Left cardiac atrium (tissue), 4 donors: Measurements from ENCODE around the gene GLA. TPM values are rescaled to one million over a fixed set of nuclear protein-coding genes. Genes with fewer than 3 reads are reported as not detected.

Experiments
- ATAC-seq, 2 donors: fragments of 200-7000 bp; cut with Tn5 transposase; one replicate each; pipeline ENCODE4 v1.9.1; 2020; ENCODE audit warnings: mild to moderate bottlenecking in 2 of 2, moderate library complexity in 2 of 2
- DNase-seq: peaks from one replicate; pipeline ENCODE4 v3.0.0-alpha.2; 2020
- intact Hi-C, 2 donors: fragments of 100-400 bp; cut with DNase I; formaldehyde crosslinking; loops; one replicate each; pipeline versions ENCODE4 v1.14.1 to v1.15.1; 2022 to 2023
- total RNA-seq, 2 donors: library from RNA; stranded (reverse); fragmentation: NEBNext Ultra II Directional; extraction: Animal tissue kit (Norgen Biotek cat#: 25700); gene quantifications; one replicate each; pipeline ENCODE4 v1.2.1, GENCODE V29; 2021
- donor health status: DM: no; HTN: yes; CAD: no.
- donor health status: DM: no; HTN: yes; CAD: no; lungs with severe emphysema.
- donor health status: DM: yes; HTN: yes; CAD: no.
- donor health status: Dilated cardiomyopathy.

The GLA gene
- total RNA-seq, 2 donors from 2014 or later, result 17.8 to 23.8 TPM

DNA sequence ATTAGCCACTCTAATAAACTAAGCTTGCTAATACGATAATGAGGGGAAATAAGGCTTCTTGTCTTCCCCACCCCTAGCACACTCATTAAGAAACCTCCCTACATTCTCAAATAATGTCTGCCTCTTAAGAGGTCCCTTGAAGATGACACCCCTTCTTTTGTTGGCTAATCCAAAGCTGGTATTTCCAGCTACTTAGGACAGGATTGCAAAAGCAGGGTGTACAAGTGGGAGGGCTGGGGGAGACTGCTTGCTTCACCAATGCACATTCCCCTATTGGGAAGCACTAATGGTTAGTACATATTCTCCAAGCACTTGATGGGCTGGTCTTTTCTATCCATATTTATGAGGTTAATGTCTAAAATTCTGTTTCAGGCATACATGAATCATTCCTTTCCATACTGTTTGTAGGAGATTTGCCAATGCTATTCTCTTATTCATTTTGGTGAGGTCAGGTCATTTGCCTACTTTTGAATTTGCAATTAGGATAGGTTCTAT is 42.4 kb downstream of the GLA start:
- no peak for DNase-seq
- intact Hi-C loops, result no loop called here
- no peak for ATAC-seq

DNA sequence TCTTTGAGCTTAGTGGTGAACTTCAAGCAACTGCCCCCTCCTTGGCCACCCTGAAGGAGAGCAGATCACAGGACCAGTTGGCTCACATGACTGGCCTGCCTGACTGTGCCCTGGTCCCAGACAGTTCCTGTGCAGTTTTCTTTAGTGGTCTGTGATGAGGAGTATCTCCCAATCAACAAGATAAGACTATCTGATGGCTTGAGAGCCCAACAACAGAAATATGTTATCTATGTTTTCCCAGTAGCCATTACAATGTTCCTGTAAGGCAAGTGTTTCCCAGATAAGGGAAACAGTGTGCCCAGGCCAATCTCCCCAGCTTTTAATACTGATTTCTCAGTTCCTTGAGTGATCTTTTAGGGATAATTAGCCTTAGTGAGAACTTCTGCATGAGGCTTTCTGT is 45.0 kb downstream of the GLA start:
- ATAC-seq, result no peak
- no peak for DNase-seq

DNA sequence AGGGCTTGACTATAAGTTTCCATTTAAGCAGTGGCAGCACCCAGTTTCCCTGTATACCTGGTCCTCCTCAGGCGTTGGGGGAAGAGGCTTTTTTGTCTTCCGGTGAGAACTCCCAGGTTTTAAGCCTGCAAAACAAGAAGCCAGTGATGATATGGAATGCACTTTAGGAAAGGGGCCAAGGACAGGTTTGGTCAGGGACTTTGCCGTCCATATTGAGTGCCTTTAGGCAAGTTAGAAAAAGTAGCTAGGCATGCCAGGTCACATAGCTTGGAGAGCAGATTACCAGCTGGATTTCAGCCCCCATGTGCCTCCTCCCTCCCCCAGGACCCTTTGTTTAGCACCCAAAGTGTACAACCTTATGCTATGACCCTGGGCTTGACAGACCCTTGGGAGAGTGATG is 45.6 kb downstream of the GLA start:
- no peak for ATAC-seq
- intact Hi-C loops, result no loop called here

More for the DNA sequence above, 45.0 kb downstream of the GLA start:
- intact Hi-C loops, result no loop called here

DNA sequence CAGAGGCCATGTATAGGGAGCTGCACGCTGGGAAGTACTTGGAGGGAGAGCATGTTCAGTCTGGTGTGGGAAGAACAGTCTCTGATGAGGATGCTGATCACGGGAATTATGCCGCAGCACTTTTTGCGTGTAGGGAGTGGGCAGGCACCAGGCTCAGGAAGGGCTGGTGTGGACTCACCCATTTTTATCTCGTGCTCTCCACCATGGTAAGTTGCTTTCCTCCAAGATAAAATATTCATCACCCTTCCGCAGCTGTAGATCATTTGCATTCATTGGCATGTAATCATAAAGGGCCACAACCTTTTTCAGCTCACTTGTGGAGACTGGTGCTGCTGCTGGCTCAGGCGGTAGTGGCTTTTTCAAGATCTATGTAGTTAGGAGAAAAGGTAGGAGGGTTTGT is 47.3 kb downstream of the GLA start:
- intact Hi-C loops, result no loop called here
- no peak for DNase-seq
- ATAC-seq, result no peak

More for the DNA sequence above, 45.6 kb downstream of the GLA start:
- DNase-seq, result no peak

DNA sequence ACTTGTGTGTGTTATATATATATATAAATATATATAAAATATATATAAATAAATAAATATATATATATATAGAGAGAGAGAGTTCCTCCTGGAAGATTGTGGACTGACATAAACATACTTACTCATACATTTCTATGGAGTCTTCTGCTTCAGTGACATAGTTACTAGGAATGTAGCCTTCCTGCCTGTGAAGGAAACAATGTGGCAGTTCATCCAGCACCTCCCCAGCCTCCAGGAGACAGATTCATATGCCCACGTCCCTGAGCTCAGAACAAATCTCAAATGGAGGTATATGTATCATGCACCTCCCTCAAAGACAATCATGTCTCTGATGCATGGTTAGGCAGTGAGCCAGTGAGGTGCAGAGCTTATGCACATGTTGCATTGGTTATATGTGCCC is 47.8 kb downstream of the GLA start:
- intact Hi-C loops, result no loop called here
- ATAC-seq (no peak), DNase-seq (no peak)

DNA sequence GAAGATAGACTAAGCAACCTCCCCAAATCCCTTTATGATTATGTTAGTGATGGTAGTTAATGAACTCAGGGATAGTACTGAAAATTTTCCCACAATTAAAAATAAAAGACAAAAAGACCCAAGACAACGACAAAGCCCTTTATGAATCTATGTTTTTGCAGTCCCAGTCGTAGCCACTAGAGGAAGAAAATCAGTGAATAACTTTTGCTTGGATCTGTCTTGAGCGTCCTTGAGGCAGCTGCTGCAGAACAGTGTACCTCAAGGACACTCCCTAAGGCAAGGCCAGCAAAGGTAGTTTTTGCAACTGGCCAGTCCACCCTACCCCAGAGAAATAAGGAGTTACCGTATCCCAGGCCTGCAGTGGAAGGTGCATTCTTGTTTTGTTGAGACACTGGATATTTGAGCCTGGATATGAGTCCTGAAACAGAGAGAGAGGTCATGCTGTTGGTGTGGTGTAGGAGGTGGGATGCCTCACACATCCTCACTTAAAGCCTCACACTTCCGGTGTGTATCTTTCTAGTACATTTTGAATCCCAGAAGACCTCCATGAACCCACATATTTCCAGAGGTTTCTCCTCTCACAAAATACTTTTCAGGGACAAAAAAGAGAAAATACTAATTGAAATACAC is 50.4 kb downstream of the GLA start:
- intact Hi-C loops, result no loop called here
- no peak for ATAC-seq
- no peak for DNase-seq

DNA sequence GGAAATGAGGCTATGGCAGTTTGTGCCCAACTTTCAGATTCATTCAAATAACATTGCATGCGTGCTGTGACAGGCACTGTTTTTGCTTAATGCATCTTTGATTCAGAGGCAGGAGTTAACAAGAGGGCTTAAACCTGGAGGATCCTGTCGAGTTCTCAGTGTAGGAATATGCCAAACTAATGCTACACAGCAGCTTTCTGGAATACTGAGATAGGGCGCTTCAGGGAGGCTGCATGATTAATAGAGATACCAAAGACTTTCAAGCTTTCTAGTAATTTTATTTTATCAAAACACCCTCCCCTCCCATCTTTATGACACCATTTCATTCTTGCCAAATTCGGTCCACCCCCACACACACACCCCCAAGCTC is 58.5 kb downstream of the GLA start:
- no peak for ATAC-seq
- DNase-seq, result no peak
- intact Hi-C loops, result no loop called here

DNA sequence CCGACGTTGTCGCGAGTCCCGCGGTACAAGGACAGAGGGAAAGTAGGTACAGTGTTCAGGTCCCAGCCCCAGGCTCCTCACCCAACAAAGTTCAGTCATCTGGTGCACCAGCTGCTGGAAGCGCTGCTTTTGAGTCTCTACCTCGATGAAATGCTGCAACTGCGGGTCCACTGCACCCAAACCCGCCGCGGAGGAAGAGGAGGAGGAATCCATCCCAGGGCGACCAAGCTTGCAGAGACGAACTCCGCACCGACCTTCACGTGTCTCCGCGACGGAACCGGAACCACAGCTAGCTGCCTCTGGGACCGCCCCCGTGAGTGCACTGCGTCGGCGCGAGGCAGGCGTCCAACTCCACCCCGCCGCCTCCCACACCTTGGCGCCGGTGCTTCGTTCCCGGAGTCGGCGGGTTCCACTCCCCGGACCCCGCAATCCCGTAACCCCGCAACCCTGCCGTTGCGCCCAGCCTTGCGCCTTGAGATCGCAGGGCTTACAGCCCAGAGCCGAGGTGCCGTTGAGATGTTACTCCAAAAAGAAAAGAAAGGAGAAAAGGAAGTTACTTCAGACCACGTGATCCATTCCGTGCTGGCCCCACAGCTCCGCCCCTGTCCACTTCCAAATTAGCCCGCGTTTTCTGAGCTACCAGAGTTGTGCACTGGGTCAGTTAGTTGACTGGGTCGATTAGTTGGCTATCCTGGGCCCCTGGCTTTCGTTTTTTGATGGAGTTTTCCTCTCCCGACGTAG is 59.1 kb downstream of the GLA start, which contains the start of gene TIMM8A:
TIMM8A (minus strand) TSS at position 291 of the 741 bp plus-strand sequence; CDS start at position 213, 78 bp downstream.
- ATAC-seq (peak; percentile 99 to 100), DNase-seq (peak; percentile 85)
- intact Hi-C loops, result no loop called here

DNA sequence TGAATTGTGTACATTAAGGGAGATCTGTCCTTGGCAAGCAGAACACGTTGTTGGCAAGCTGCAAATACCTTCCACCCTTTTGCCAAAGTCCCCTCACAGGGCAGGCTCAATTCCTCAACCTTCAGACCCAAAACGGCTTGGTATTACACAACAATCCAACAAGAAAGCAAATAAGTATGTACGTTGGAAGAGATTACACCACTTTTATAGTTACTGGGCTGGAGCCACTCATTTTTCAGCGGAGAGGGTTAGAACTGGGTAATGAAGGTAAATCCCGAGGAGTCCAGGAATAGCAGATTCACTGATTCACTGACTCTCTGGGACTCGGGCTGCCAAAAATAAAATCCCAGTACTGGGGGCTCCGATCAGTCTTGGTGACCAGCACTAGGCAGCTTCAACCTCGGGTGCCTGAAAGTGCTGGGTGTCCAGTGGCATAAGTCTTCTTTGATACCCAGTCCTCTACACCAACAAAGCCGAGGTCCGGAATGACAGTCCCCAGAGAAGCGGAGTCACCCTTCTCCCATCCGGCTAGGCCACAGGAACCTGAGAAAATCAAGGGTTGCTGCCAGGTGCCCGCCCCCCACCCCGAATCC is 59.8 kb downstream of the GLA start:
- intact Hi-C loops, result no loop called here
- DNase-seq, result no peak
- ATAC-seq, result peak; percentile 28 to 39

Other genes starting within 250 kb of the GLA start
- gene DRP2, start 188.1 kb downstream of the GLA start, total RNA-seq, result under 1 TPM; 0.05 to 0.12 TPM
- gene TAF7L, start 116.6 kb downstream of the GLA start, total RNA-seq, result under 1 TPM in 1 of 2 donors, not detected in 1; 0.15 TPM
- 10 to 100 TPM; 18.1 to 21.3 TPM for gene TIMM8A, start 59.2 kb downstream of the GLA start, total RNA-seq
- gene BTK, start 21.7 kb downstream of the GLA start, total RNA-seq, result 1 to 10 TPM; 3.5 to 5.9 TPM
- 100 to 1,000 TPM in 1 of 2 donors, 10 to 100 TPM in 1; 98.2 to 109 TPM for gene RPL36A, start 16.9 kb downstream of the GLA start, total RNA-seq
- 10 to 100 TPM; 52.7 to 70.6 TPM for gene HNRNPH2, start 297 bp upstream of the GLA start, total RNA-seq
- gene ARMCX4, start 77.5 kb upstream of the GLA start, total RNA-seq, result 10 to 100 TPM in 1 of 2 donors, 1 to 10 TPM in 1; 7.6 to 10.4 TPM
- 10 to 100 TPM; 29.3 to 31.8 TPM for gene ARMCX1, start 142.6 kb upstream of the GLA start, total RNA-seq
- gene ARMCX6, start 210.1 kb upstream of the GLA start, total RNA-seq, result 10 to 100 TPM; 30.3 to 30.4 TPM
- gene ARMCX3, start 215.2 kb upstream of the GLA start, total RNA-seq, result 10 to 100 TPM; 58.8 to 76.1 TPM